Hypothalamus (tissue), 51 donors: ENCODE results near the gene PPP2R2B.
"Not testable (repeated sequence)": the region's sequence is repeated elsewhere in the genome, so short reads cannot be mapped to it uniquely, and the experiment has no call there.

Experiments
- DNase-seq, 51 donors: peaks; one replicate each; lab custom pipeline; 2025; lab: John Stamatoyannopoulos, UW

PPP2R2B gene

DNA sequence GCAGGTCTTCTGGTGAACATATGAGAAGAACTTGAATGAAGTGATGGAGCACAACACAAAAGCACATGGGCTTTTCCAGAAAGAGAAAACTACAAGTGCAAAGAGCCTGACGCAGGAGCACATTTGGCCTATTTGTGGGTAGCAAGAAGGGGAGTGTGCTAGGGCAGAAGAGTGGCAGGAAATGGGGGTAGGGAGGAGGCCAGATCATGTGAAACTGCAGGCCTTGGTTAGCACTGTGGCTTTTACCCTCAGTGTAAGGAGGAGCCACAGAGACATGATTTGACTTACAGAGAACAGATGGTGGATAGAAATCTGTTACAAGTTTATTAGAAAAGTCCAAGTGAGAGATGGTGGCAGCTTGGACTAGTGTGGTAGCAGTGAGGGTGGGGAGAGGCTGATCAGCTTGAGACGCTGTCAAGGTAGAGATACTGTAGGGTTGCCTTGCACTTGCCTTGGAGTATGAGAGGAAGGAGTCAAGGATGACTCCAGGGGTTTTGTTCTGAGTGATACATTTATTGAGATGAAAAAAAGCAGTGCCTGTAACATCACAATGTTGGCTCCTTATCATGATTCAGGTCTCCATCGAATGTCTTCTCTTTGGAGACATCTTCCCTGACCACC, 126.7 kb downstream of the PPP2R2B start:
- DNase-seq: no peak

DNA sequence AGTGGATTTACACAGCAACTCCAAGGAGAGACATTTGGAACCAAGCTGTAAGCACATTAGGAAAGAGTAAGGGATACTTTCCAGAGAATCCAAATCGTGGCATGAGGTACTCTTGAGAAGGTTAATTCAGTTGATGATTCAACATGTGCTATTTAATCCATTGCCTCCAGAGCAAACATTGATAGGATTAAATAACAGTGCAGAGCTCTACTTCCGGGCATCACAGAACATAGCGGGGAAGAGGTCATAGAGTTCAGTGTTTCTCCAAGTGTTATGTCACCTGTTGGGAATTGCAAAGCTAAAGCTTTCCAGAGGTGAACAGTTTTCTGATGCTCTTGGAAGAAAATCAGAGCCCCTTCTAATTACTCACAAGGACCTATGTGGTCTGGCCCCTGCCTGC, 127.5 kb downstream of the PPP2R2B start:
- DNase-seq: no peak

DNA sequence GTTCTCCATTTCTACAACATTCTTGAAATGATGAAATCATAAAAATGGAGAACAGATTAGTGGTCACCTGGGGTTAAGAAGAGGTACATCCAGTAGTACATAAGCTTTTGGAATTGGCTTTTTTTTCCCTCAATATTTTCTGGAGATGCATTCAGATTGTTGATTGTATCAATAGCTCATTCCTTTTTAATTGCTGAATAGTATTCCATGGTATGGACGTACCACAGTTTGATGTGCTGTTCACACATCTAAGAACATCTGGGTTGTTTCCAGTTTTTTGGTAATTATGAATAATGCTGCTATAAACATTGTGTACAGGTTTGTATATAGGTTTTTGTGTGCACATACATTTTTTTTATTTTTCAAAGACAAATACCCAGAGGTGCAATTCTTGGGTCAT, 130.0 kb downstream of the PPP2R2B start:
- DNase-seq: no peak

DNA sequence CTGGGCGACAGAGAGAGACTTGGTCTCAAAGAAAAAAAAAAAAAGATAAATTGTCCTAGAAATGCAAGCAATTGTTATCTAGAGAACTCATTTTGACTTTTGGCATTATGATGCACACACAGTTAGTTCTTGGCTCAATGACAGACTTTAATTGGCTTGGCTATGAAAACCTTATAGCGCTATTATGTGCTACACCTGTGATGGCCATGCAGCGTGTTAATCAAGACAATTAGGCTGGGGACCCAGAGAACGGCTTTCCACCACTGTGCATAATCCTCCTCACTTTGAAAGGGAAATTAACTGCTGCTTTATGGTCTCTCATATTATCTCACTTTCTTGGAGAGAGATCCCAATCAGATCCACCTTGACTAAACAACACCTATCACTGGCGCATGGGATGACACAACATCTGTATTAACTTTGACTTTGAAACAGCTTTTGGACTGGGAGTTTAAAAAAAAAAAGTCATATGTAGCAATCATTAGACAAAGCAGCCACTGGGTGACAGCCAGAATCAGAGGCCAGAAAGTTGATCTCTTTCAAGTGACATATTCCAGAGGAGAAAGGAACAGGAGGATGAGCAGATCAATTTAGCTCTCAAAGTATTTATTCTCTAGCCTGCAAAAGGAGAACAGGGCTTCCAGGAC, 132.5 kb downstream of the PPP2R2B start:
- DNase-seq: no peak

DNA sequence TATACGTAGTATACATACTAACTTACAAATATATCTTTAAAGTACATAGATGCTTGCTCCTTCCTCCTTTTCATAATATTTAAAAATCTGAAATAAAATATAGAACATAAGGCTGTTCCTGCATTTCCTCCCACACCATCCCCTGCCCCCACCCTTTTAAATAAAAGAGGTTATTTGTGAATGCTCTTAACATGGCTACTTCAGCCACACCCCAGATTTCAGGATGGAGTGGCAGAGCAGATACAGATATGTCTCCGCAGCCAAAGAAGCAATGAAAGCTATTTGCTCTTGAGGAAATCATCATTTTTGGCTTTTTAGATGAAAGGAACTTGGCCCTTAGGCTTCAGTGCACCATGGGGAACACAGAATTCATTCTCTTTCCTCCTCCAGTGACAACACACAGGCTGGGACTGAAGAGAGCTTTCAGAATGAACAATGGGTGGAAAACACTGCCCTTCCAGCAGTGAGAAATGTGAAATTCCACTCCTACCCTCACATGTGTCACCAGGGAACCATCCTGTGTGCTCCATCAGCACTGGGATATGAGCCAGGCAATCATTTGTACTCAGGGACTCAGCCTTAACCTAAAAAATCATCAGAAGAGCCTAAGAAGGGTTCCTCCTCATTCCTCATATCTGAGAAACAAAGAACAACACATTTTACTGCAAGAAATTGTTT, 134.3 kb downstream of the PPP2R2B start:
- peak in 28 of 51 donors; percentile 2 to 75 (median 22) for DNase-seq

DNA sequence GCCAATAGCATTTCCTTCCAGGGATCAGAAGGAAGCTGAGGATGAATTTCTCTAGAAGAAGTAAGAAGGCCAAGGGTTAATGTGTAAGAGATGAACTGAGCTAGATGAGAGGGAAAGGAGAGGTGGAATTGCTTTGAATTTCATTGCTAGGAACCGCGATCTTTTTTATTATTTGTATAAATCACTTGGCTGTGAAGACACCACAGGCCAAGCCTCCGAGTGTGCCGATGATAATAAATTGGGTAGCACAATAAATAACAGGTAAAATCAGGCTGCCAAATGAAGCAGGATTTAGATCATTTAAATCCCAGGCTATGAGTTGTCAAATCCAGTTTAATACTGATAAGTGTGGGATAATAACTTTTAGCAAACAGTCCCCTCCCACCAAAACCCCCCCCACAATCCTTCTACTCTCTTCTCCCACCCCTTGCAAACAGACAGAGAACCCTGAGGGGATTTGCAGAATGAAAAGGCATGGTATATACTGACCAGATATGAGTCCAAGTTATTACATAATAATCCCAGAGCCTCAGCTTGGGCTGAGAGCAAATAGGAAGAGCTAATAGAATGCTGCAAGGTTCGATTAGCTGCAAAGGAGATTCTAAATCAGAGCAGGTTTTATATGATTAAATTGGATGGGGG, 143.5 kb downstream of the PPP2R2B start:
- DNase-seq: no peak

DNA sequence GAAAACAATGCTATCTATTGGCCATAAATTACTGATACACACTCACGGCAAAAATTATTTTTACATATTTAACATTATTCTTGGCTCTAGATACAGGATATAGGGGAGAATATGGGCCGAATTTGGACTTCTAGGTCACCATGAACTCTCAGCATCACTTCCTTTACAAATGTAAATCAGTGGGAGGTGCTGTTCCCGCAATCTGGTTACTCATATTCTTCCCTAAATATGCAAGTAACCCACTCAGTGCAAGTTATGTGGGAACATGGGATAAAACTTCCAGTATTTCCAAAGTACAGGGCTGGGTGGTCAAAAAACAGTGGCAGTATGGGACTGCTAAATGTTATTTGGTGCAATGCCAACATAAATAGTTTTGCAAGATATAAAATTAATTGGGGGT, 145.6 kb downstream of the PPP2R2B start:
- DNase-seq: no peak

DNA sequence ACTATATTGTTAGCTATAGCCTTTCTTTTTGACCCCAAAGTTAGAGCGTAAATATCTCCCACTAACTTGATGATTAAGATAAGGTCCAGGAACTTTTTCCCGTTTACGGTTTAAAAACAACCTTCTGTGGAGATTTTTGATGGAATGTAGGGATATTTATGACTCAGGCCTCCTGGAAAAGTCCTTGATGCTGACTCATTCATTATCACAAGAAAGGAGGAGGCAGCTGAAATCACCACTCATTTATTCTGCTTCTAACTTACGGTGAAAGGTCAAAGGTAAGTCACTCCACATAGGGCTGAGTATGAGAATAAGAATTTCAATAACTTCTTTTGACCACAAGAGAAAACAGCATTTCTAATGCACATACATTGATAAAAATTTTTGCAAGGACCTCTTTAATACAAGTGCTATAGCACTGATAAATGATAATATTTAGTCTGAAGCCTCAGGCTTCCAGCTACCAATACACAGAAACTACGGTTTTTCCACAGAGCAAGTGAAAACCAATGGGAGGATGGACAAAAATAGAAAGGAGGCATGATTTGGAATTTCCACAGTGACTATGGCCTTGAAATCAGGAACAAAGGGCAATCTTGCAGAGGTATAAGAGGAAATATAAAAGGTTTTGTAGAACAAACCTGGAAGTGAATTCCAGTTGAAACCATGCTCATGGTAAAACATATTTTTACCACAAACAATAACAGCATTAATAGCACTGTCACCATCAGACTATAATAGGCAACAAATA, 146.5 kb downstream of the PPP2R2B start:
- no peak for DNase-seq

DNA sequence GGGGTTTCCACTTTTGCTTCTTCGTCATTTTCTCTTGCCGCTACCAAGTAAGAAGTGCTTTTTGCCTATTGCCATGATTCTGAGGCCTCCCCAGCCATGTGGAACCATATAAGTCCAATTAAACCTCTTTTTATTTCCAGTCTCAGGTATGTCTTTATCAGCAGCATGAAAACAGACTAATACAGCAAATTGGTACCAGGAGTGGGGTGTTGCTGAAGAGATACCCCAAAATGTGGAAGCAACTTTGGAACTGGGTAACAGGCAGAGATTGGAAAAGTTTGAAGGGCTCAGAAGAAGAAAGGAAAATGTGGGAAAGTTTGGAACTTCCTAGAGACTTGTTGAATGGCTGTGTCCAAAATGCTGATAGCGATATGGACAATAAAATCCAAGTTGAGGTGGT, 149.8 kb downstream of the PPP2R2B start:
- DNase-seq: not testable (repeated sequence)

DNA sequence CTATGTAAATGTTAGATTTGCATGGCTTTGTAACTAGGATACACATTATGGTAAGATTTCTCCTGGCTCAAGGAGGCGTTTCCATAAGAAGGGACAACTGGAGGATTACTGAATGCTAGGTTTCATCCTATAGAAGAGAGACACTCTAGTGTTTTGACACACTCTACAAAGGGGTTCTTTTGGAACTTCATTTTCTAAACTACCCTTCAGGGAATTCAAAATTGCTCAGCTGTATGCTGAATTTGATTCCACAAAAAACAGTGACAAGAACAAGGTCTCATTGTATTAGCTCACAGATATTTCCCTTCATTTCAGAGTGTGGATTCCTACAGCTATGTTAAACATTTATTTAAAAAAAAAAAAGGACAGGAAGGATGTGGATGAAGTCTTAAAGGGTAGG, 151.7 kb downstream of the PPP2R2B start:
- DNase-seq: no peak

DNA sequence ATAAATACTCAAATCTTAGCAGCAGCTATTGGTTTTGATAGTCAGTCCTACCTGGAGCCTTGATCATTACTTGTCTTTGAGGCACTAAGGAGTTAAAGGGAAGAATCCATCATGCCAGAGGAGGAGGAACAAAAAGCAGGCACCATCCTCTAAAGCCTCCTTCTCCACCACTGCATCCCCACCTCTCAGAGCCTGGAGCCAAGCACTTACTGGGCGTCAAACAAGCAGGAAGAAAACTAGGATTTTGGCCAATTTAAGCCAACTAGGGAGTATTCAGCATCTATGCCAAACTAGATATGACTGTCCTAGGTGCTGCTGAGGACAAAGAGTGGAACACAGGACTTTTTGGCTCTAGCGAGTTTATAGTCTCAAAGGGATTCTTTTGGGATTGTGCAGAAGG, 152.5 kb downstream of the PPP2R2B start:
- DNase-seq: no peak

DNA sequence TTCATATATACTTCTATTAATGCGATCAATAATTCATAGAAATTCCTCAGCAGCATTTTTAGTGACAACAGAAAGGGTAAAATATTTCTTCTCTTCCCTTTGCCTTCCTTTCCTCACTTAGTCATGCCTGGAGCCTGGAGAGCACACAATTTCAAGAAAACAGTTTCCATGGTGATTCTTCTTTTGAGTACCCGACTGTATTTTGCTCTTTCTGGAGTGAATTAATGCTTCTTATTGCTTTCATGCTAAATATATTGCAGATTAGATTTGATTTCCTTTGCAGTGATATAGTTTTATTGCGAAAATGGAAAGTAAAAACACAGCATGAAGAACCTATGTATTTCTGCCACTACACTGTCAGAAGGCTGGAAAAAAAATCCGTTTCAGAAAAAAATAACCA, 153.5 kb downstream of the PPP2R2B start:
- peak in 1 of 51 donors; percentile 14 for DNase-seq

DNA sequence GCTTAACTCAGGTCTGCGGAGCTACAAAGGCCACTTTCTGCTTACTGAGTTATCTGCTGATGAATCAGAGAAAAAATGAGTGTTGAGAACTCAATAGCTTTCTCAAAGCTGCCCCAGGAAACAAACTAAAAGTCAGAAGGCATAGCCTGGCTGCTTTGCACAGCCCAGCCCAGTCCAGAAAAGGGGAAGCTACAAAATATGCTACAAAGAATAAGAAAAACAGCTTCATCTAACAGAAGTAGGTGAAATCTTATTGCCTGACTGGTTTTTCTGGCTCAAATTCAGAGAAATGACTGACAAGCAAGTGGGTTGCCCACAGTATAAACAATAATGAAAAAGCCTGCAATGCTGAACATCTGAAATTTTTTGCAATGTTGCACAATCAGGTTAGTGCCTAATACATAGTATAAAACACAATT, 156.2 kb downstream of the PPP2R2B start:
- DNase-seq: no peak

DNA sequence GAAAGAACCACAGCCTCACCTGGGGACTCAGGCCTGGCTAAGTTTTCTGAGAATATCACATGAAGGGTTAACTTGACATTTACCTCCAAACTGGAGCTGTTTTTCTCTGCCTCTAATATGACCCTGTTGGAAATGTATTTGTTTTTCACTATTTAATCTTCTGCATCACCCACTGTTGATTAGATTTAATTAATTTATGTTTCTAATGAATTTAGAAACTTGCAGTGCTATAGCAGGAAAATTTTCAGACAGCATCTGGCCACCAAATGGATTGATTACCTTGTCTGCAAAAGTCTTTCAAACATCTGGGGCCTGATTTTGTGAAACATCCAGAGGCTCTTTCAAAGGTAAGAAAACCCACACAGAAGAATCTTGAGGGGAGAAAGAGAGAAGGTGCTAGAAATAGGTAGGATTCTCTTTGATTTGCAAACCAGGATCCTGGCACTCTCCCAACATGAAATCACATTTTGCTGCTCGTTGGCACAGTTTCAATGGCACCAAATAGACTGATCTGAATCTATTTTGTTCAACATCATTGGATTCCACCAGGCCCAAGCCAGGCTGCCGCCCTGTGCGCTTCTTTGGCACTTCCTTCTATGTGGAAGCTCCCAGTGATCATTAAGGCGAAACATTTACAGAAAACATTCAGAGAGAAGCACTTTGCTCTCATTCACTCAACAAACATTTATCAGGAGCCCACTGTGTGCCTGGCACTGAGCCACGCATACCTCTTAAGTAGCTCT, 157.3 kb downstream of the PPP2R2B start:
- no peak for DNase-seq

DNA sequence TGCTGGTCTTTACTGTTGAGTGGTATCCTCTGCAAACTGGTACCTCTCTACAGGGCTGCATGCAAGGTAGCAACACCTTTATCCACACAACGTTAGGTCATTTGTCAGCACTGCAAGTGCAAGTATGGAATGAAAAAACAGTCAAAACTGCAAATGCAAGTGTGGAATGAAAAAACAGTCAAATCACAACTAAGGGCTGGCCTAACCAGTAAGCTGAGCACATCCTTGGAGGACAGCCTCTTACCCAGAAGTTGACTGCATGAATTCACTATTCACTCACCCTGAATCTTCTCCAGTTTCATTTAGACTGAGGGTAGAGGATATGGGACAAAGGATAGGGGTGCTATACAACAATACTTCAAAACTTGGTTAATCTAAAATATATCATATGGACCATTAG, 158.4 kb downstream of the PPP2R2B start:
- no peak for DNase-seq

DNA sequence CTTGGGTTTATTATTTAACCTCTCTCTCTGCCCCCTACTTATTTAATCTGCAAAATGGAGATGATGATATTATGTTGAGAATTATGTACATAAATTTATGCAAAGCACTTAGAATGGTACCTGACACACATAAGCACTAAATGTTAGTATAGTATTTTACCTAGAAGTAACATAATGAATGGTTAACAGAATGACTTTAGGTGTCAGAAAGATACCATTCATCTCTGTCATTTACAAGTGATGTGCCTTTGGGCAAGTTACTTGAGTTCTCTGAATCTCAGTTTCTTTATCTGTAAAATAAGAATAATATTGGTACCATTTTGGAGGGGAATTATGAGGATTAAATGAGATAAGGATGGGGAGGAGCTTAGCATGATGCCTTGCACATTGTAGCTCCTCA, 159.4 kb downstream of the PPP2R2B start:
- no peak for DNase-seq

DNA sequence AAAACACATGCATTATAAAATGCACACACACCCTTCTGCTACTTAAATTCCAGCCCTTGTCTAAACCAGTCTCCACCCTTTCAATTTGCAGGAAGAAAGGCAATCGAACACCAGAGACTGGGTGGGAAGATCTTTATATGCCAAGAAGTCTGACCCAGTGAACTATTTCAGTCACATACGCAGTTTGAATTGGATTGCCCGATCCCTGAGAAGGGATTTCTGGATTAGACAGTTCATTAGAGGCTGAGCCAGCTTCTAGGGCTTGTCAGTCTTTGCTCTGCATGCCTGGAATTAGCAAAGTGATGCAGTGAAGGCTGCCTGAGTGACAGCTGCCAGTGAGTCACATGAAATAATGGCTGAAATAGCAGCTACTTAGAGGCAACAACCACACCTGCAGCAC, 159.9 kb downstream of the PPP2R2B start:
- no peak for DNase-seq

DNA sequence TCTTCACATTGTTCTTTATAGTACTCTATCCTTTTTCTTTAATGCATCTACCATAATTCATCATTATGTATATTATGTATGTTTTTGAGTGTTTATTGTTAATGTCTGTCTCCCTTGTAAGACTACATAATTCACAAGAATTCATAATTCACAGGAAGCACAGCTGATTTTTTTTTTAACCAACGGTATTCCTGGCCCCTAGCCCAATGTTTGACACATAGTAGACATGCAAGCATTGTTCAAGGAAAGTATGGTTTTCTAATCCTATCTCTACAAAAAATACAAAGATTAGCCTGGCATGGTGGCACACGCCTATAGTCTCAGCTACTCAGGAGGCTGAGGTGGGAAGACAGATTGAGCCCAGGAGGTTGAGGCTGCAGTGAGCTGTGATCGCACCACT, 160.6 kb downstream of the PPP2R2B start:
- DNase-seq: no peak

DNA sequence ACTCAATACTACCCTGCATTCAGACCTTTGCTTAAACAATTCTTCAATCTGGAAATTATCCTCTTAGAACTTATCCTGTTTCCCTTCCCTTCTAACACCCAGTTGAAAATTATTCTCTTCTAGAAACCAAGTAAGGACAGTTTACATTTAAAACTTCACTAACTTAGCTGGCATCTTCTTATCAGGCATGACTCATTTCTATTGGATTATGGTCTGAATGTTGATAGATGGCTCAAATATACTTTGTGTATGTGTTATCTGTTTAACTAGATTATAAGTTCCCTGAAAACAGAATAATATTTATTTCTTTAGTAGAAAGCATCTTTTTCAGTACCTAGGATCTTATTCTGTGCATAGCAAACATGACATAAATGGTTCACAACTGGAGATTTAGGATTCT, 161.9 kb downstream of the PPP2R2B start:
- DNase-seq: no peak

DNA sequence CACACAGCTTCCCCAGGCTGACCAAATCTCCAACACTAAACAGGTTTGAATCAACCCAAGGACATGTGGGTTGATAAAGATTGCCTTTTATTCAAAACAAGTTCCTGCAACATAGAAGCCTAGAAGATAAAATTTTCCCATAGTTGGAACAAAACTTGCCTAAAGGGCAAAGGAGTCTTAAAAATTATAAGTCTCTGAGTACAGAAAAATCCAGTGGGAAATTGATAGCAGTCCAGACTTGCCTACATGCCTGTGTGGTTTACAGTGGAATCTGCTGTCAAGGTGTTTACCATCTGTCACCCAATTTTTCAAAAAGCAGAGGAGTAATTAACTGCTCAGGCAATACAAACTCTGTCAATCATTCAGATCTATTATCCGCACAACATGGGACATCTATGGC, 168.2 kb downstream of the PPP2R2B start:
- DNase-seq: no peak
